KBM-7 (cell line): ENCODE measurements around the gene ITSN2.
"Not testable (repeated sequence)": the region's sequence is repeated elsewhere in the genome, so short reads cannot be mapped to it uniquely, and the experiment has no call there.

Source experiments
- DNase-seq: peaks from one replicate; pipeline ENCODE4 v3.0.0-alpha.2; 2015
- in situ Hi-C: fragments of 300-500 bp; cut with MboI; formaldehyde crosslinking; loops from 2 replicates; pipeline ENCODE4 v1.14.3; 2020; ENCODE audit warnings: low sequenced_read_pairs, low pct_unique_long_range_greater_than_20kb, mixed read lengths

The ITSN2 gene

GRCh38 chr2:24204505-24204904, 155.8 kb downstream of the ITSN2 start:
- in situ Hi-C loops: no loop called here
- DNase-seq: no peak

GRCh38 chr2:24203787-24204150, 156.6 kb downstream of the ITSN2 start:
- no peak for DNase-seq
- in situ Hi-C loops: no loop called here

- in situ Hi-C loops: no loop called here
- DNase-seq: no peak
Observed at GRCh38 chr2:24203029-24203786, 157.1 kb downstream of the ITSN2 start.

GRCh38 chr2:24200799-24201198, 159.5 kb downstream of the ITSN2 start:
- no peak for DNase-seq
- in situ Hi-C loops: no loop called here

GRCh38 chr2:24199968-24200590, 160.3 kb downstream of the ITSN2 start:
- in situ Hi-C loops: no loop called here
- no peak for DNase-seq

- in situ Hi-C loops: not testable (repeated sequence)
Observed at GRCh38 chr2:24197213-24197612, 163.1 kb downstream of the ITSN2 start.

GRCh38 chr2:24191848-24192247, 168.5 kb downstream of the ITSN2 start:
- in situ Hi-C loops: no loop called here
- no peak for DNase-seq

More at GRCh38 chr2:24197213-24197612, 163.1 kb downstream of the ITSN2 start:
- not testable (repeated sequence) for DNase-seq

GRCh38 chr2:24191156-24191555, 169.2 kb downstream of the ITSN2 start:
- in situ Hi-C loops: no loop called here
- DNase-seq: no peak

GRCh38 chr2:24190503-24190902, 169.8 kb downstream of the ITSN2 start:
- no peak for DNase-seq
- in situ Hi-C loops: no loop called here

- in situ Hi-C loops: no loop called here
- DNase-seq: no peak
Observed at GRCh38 chr2:24189551-24189950, 170.8 kb downstream of the ITSN2 start.

GRCh38 chr2:24183366-24184069, 176.8 kb downstream of the ITSN2 start:
- DNase-seq: no peak
- in situ Hi-C loops: no loop called here

GRCh38 chr2:24182507-24182906, 177.8 kb downstream of the ITSN2 start:
- in situ Hi-C loops: no loop called here
- DNase-seq: peak; percentile 12

GRCh38 chr2:24181849-24182248, 178.5 kb downstream of the ITSN2 start:
- DNase-seq: peak; percentile 87

GRCh38 chr2:24179683-24180082, 180.7 kb downstream of the ITSN2 start:
- peak; percentile 38 for DNase-seq

More at GRCh38 chr2:24181849-24182248, 178.5 kb downstream of the ITSN2 start:
- in situ Hi-C loops: no loop called here

GRCh38 chr2:24176326-24176725, 184.0 kb downstream of the ITSN2 start:
- no peak for DNase-seq
- in situ Hi-C loops: no loop called here

More at GRCh38 chr2:24179683-24180082, 180.7 kb downstream of the ITSN2 start:
- in situ Hi-C loops: no loop called here

GRCh38 chr2:24175631-24176187, 184.6 kb downstream of the ITSN2 start:
- no peak for DNase-seq
- in situ Hi-C loops: no loop called here

- in situ Hi-C loops: no loop called here
- no peak for DNase-seq
Observed at GRCh38 chr2:24174851-24175277, 185.5 kb downstream of the ITSN2 start, which contains the start of gene FAM228A. Gene FAM228A (plus strand): TSS chr2:24175053. CDS start chr2:24175481, 428 bp downstream.

GRCh38 chr2:24169023-24169422, 191.3 kb downstream of the ITSN2 start:
- no peak for DNase-seq
- in situ Hi-C loops: no loop called here

- in situ Hi-C loops: no loop called here
- DNase-seq: peak; percentile 54
Observed at GRCh38 chr2:24164416-24164973, 195.8 kb downstream of the ITSN2 start.
